Measurements from ENCODE around the gene RPS24. TPM values are rescaled to one million over a fixed set of nuclear protein-coding genes. Genes with fewer than 3 reads are reported as not detected.

RPS24 gene
- total and polyA plus RNA-seq, 2 experiments from 2014 or later = 2,362 to 3,638 TPM

GRCh38 chr10:78035437-78035836 lies 1.8 kb downstream of the RPS24 start:
- ATAC-seq (no peak), DNase-seq (ENCODE audit: low spot score) (no peak)
- no peaks in the 10 kb centered on the region for H3K27me3 ChIP-seq (ENCODE audit: insufficient read depth)
- Mint-ChIP-seq H3K9me3 (no peaks in the 10 kb centered on the region), H3K4me3 (peak overlapping the region; percentile 100), H3K4me1 (peaks cover 48% of the 10 kb centered on the region), H3K27me3 (ENCODE audit: insufficient read depth, low read depth, poor library complexity) (peaks cover 21% of the 10 kb centered on the region), H3K36me3 (ENCODE audit: low read depth) (peaks cover 65% of the 10 kb centered on the region), H3K27ac (peak overlapping the region; percentile 70)
- TF ChIP-seq ZNF462 (CRISPR knock-in tag; IDR thresholded peaks at IDR 0.05) (no peak), STAT1 (IDR thresholded peaks at IDR 0.05; ENCODE audit: unreplicated experiment) (no peak), CREB1 (CRISPR knock-in tag; IDR thresholded peaks at IDR 0.05; ENCODE audit: low read depth) (no peak), EZH2phosphoT487 (IDR thresholded peaks at IDR 0.05; ENCODE audit: unreplicated experiment) (no peak), EZH2 (IDR thresholded peaks at IDR 0.05; ENCODE audit: low read depth, unreplicated experiment) (no peak), REST (IDR thresholded peaks at IDR 0.05; ENCODE audit: unreplicated experiment) (no peak), NANOG (IDR thresholded peaks at IDR 0.05; ENCODE audit: borderline replicate concordance) (no peak), ZNF114 (CRISPR knock-in tag; IDR thresholded peaks at IDR 0.05) (no peak), JUNB (IDR thresholded peaks at IDR 0.05; ENCODE audit: unreplicated experiment) (no peak), POLR2AphosphoS5 (IDR thresholded peaks at IDR 0.05; ENCODE audit: low read depth) (no peak), CTCF (conservative IDR thresholded peaks at IDR 0.05; ENCODE audit: low read depth in 2 of 2) (no peak), ETS1 (IDR thresholded peaks at IDR 0.05) (no peak), ZNF331 (CRISPR knock-in tag; IDR thresholded peaks at IDR 0.05; ENCODE audit: low read depth) (no peak)
- peaks cover 46% of the 10 kb centered on the region for H3K36me3 ChIP-seq (ENCODE audit: insufficient read depth)
- no peaks in the 10 kb centered on the region for H3K9me2 ChIP-seq (ENCODE audit: insufficient read depth)
- peaks cover 53% of the 10 kb centered on the region for H3F3A ChIP-seq (replicated peaks; ENCODE audit: low read depth)
- peaks cover 62% of the 10 kb centered on the region for H3K79me2 ChIP-seq (replicated peaks; ENCODE audit: insufficient read depth)
- H3K4me2 ChIP-seq = peak overlapping the region; percentile 98
- no peak overlapping the region for H2AFZ ChIP-seq
- H3K4me1 ChIP-seq (ENCODE audit: insufficient read depth) = peaks cover 56% of the 10 kb centered on the region
- peak overlapping the region; percentile 79 for H3K27ac ChIP-seq (ENCODE audit: low read depth)
- H3K4me3 ChIP-seq = peak overlapping the region; percentile 94
- peaks cover 52% of the 10 kb centered on the region for H4K20me1 ChIP-seq (replicated peaks; ENCODE audit: insufficient read depth)
